HG03097 (cell line): Measurements from ENCODE around the gene PRR36.

Source experiments
- ATAC-seq: cut with Tn5 transposase; IDR thresholded peaks from one replicate; pipeline ENCODE4 v1.9.1; 2021; ENCODE audit not compliant: unreplicated experiment, low FRiP score

Gene PRR36

GRCh38 chr19:7823686-7824301, 50.4 kb downstream of the PRR36 start:
- no peak for ATAC-seq

DNA sequence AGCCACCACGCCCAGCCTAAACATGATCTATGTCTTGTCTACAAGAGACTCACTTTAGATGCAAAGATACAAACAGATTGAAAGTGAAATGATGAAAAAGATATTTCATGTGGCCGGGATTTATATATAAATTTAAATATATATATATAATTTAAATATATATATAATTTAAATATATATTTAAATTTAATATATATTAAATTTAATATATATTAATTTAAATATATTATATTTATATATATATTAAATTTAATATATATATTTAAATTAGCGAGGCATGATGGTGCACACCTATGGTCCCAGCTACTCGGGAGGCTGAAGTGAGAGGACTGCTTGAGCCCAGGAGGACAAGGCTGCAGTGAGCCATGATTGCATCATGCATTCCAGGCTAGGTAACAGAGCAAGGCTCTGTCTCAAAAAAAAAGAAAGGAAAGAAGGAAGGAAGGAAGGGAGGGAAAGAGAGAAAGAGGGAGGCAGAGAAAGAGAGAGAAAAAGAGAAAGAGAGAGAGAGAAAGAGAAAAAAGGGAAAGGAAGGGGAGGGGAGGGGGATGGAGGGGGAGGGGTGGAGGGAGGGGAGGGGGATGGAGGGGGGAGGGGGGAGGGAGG, 51.2 kb downstream of the PRR36 start:
- no peak for ATAC-seq

GRCh38 chr19:7820588-7820987, 53.6 kb downstream of the PRR36 start:
- ATAC-seq = no peak

DNA sequence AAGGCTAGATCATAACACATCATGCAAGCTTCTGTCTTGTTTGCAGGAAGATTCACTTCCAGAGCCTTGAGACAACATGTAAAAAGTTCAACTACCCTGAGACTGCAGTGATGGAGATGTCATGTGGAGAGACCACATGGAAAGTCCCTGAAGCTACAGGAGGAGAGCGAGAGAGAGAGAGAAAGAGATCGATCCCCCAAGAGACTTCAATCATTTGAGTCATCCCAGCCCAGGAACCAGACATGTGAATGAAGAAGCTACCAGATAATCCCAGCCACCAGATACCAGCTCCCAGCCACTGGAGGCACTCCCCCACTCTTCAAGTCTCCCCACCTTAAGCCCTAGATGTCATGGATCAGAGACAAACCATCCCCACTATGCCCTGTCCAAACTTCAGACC, 54.9 kb downstream of the PRR36 start:
- no peak for ATAC-seq

GRCh38 chr19:7818806-7819205, 55.4 kb downstream of the PRR36 start:
- ATAC-seq = no peak
